Neural progenitor cell (in vitro differentiated cells): ENCODE measurements around the gene SCFD2.

Experiments used
- EZH2 ChIP-seq: fragments of 200-600 bp; sonication (generic); IDR thresholded peaks from 2 replicates; pipeline ENCODE4 v1.6.1; 2017; ENCODE audit warnings: antibody characterized with exemption, mild to moderate bottlenecking, moderate library complexity
- EZH2phosphoT487 ChIP-seq: fragments of 200-600 bp; sonication (generic); IDR thresholded peaks from 2 replicates; pipeline ENCODE4 v1.6.1; 2017; ENCODE audit warnings: antibody characterized with exemption
- TF ChIP-seq, protein P1 (sequence below): fragments of 200-600 bp; sonication (generic); IDR thresholded peaks from 2 replicates; pipeline ENCODE4 v1.5.1; 2017; ENCODE audit warnings: antibody characterized with exemption, mild to moderate bottlenecking

DNA sequence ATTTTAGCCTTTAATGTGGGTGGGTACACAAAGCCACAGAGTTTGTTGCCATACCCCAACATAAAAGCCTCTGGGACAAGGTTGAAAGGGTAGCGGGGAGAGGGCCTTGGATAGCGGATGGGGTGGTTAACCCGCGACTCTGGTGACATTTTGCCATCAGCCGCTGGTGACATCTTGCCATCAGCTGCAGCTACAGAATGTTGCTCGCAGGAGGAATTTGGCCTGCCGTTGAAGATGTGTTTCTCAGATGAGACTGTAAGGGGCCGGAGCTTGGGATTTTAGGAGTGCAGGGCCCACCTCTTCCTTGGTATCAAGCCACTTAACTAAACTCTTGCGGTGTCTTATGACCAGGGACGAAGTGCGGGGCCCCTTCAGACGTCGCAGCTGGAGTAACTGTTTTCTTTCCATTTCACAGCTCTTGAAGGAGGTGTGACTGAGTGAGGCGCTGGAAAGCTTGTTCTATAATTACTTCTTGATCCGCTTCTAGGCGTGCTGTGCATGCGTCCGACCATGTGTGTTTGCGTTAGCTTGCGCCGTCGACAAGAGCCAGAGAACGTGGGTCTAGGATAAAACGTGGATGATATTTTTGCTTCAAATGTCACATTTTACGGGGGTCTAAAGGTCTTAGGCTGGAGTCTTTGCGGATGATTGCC, 504.6 kb downstream of the SCFD2 start:
- TF ChIP-seq, protein P1, sequence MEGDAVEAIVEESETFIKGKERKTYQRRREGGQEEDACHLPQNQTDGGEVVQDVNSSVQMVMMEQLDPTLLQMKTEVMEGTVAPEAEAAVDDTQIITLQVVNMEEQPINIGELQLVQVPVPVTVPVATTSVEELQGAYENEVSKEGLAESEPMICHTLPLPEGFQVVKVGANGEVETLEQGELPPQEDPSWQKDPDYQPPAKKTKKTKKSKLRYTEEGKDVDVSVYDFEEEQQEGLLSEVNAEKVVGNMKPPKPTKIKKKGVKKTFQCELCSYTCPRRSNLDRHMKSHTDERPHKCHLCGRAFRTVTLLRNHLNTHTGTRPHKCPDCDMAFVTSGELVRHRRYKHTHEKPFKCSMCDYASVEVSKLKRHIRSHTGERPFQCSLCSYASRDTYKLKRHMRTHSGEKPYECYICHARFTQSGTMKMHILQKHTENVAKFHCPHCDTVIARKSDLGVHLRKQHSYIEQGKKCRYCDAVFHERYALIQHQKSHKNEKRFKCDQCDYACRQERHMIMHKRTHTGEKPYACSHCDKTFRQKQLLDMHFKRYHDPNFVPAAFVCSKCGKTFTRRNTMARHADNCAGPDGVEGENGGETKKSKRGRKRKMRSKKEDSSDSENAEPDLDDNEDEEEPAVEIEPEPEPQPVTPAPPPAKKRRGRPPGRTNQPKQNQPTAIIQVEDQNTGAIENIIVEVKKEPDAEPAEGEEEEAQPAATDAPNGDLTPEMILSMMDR = no peak
- no peak for TF ChIP-seq EZH2
- no peak for TF ChIP-seq EZH2phosphoT487
